ENCODE data around the gene ABCC8. TPM values are rescaled to one million over a fixed set of nuclear protein-coding genes. Genes with fewer than 3 reads are reported as not detected.

ABCC8 gene
- total and polyA plus RNA-seq, 9 of the 15 experiments (the other 6 are each of a cell fraction or from before 2014, with no cell fraction given) = not detected

- no peaks in the 10 kb centered on the region for H3K27me3 ChIP-seq (ENCODE audit: control insufficient read depth in 2 of 2, insufficient read depth in 2 of 2, low read length in 2 of 2)
- WGBS (ENCODE audit: insufficient coverage, low coverage, missing lambda C conversion rate) = 81% methylated on average over 2 of the region's 2 CpGs
- no peaks in the 10 kb centered on the region for H4K20me1 ChIP-seq (replicated peaks; ENCODE audit: control insufficient read depth, insufficient read depth, low read length)
- no peaks in the 10 kb centered on the region for H3K4me1 ChIP-seq (replicated peaks in 1 of 2; ENCODE audit: control insufficient read depth in 2 of 2, insufficient read depth in 2 of 2, low read length in 2 of 2)
- H2AFZ ChIP-seq (ENCODE audit: low read depth, low read length) = no peak overlapping the region
- no peak for ATAC-seq
- intact Hi-C loops (cut with micrococcal nuclease) = no loop called here
- no peak for DNase-seq (ENCODE audit: extremely low read depth in 1 of 4, low spot score in 3 of 4)
- no peaks in the 10 kb centered on the region for H3K36me3 ChIP-seq (ENCODE audit: control insufficient read depth, insufficient read depth, low read length)
- in situ Hi-C loops (cut with MboI) = no loop called here
- no peak for FAIRE-seq
- H3K79me2 ChIP-seq (ENCODE audit: control insufficient read depth, insufficient read depth, low read length) = no peaks in the 10 kb centered on the region
- no peaks in the 10 kb centered on the region for H3K9me3 ChIP-seq (replicated peaks; ENCODE audit: control insufficient read depth, insufficient read depth, low read depth, low read length)
- TF ChIP-seq CHD4 (IDR thresholded peaks at IDR 0.05; ENCODE audit: insufficient read depth, insufficient replicate concordance, low read depth, low read length, poor library complexity, severe bottlenecking) (no peak), JUNB (CRISPR knock-in tag; conservative IDR thresholded peaks at IDR 0.05) (no peak), IFI16 (CRISPR knock-in tag; IDR thresholded peaks at IDR 0.05) (no peak), ZNF79 (CRISPR knock-in tag; IDR thresholded peaks at IDR 0.05; ENCODE audit: low read depth) (no peak), ZNF24 (IDR thresholded peaks at IDR 0.05) (no peak), CTCF (IDR thresholded peaks at IDR 0.05 in 2 of 3, conservative IDR thresholded peaks at IDR 0.05 in 1 of 3; ENCODE audit: insufficient read depth in 2 of 3, low read depth in 1 of 3, low read length in 3 of 3) (no peak), PHB (CRISPR knock-in tag; IDR thresholded peaks at IDR 0.05) (no peak), SIRT6 (IDR thresholded peaks at IDR 0.05; ENCODE audit: low read depth, low read length) (no peak), ARNT (IDR thresholded peaks at IDR 0.05) (no peak), NFE2 (IDR thresholded peaks at IDR 0.05; ENCODE audit: low read depth) (no peak)
- TF ChIP-seq, protein P1, sequence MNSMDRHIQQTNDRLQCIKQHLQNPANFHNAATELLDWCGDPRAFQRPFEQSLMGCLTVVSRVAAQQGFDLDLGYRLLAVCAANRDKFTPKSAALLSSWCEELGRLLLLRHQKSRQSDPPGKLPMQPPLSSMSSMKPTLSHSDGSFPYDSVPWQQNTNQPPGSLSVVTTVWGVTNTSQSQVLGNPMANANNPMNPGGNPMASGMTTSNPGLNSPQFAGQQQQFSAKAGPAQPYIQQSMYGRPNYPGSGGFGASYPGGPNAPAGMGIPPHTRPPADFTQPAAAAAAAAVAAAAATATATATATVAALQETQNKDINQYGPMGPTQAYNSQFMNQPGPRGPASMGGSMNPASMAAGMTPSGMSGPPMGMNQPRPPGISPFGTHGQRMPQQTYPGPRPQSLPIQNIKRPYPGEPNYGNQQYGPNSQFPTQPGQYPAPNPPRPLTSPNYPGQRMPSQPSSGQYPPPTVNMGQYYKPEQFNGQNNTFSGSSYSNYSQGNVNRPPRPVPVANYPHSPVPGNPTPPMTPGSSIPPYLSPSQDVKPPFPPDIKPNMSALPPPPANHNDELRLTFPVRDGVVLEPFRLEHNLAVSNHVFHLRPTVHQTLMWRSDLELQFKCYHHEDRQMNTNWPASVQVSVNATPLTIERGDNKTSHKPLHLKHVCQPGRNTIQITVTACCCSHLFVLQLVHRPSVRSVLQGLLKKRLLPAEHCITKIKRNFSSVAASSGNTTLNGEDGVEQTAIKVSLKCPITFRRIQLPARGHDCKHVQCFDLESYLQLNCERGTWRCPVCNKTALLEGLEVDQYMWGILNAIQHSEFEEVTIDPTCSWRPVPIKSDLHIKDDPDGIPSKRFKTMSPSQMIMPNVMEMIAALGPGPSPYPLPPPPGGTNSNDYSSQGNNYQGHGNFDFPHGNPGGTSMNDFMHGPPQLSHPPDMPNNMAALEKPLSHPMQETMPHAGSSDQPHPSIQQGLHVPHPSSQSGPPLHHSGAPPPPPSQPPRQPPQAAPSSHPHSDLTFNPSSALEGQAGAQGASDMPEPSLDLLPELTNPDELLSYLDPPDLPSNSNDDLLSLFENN (IDR thresholded peaks at IDR 0.05; ENCODE audit: low read depth in 2 of 2, low read length in 2 of 2) = no peak
- TF ChIP-seq, protein P2, sequence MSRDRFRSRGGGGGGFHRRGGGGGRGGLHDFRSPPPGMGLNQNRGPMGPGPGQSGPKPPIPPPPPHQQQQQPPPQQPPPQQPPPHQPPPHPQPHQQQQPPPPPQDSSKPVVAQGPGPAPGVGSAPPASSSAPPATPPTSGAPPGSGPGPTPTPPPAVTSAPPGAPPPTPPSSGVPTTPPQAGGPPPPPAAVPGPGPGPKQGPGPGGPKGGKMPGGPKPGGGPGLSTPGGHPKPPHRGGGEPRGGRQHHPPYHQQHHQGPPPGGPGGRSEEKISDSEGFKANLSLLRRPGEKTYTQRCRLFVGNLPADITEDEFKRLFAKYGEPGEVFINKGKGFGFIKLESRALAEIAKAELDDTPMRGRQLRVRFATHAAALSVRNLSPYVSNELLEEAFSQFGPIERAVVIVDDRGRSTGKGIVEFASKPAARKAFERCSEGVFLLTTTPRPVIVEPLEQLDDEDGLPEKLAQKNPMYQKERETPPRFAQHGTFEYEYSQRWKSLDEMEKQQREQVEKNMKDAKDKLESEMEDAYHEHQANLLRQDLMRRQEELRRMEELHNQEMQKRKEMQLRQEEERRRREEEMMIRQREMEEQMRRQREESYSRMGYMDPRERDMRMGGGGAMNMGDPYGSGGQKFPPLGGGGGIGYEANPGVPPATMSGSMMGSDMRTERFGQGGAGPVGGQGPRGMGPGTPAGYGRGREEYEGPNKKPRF (IDR thresholded peaks at IDR 0.05; ENCODE audit: low read depth, low read length) = no peak
- H3K9ac ChIP-seq (ENCODE audit: insufficient read depth in 1 of 2, low read depth in 2 of 2, low read length in 2 of 2) = no peak overlapping the region
- H3K4me2 ChIP-seq (ENCODE audit: insufficient read depth, low read length) = no peak overlapping the region
- no peaks in the 10 kb centered on the region for H3K9me1 ChIP-seq (ENCODE audit: control insufficient read depth, insufficient read depth, low read length)
- ChIA-PET POLR2A (interaction anchor here (1.0 kb wide), 1 partner anchor 9 kb away, joined by 3 read pairs; no protein-coding TSS in a partner anchor), CTCF (ENCODE audit: low intra/inter-chr PET ratio) (no interaction called here)
- no peak overlapping the region for H3K4me3 ChIP-seq
- BruUV-seq (replicated peaks) = no TSS peak
- H3K27ac ChIP-seq (ENCODE audit: extremely low read depth, low read depth, low read length) = no peak overlapping the region
Measured at GRCh38 chr11:17343257-17343656, 133.4 kb downstream of the ABCC8 start.
